K562 (cell line): Measurements from ENCODE around the gene PGAP3. TPM values are rescaled to one million over a fixed set of nuclear protein-coding genes. Genes with fewer than 3 reads are reported as not detected.

ENCODE experiments used
- CCAR2 ChIP-seq: fragments of 200-400 bp; formaldehyde crosslinking; IDR thresholded peaks from 2 replicates; pipeline ENCODE4 v1.6.1; 2017; ENCODE audit warnings: mild to moderate bottlenecking, low read depth, low read length
- DMBX1 ChIP-seq: fragments of 250-450 bp; sonication (Bioruptor Pico); IDR thresholded peaks from 2 replicates; pipeline ENCODE4 v1.8.0; 2022; ENCODE audit warnings: inconsistent platforms, mild to moderate bottlenecking, moderate library complexity, borderline replicate concordance
- GABPA ChIP-seq: fragments of 200-800 bp; sonication (Bioruptor generic); conservative IDR thresholded peaks from 2 replicates; pipeline ENCODE4 v1.6.1; 2016; ENCODE audit warnings: low read depth, missing genetic modification characterization, missing compliant biosample characterization
- ILK ChIP-seq: fragments of 450-650 bp; IDR thresholded peaks from 2 replicates; pipeline ENCODE4 v1.6.1; 2016; ENCODE audit warnings: missing genetic modification characterization, low read depth, mild to moderate bottlenecking, missing compliant biosample characterization, moderate library complexity, borderline replicate concordance
- POLR2B ChIP-seq: fragments of 450-650 bp; IDR thresholded peaks from 2 replicates; pipeline ENCODE4 v1.6.1; 2018; ENCODE audit warnings: low read depth; ENCODE audit not compliant: partially characterized antibody
- ZNF174 ChIP-seq: fragments of 250-450 bp; sonication (Bioruptor Pico); IDR thresholded peaks from 2 replicates; pipeline ENCODE4 v1.4.0; 2020; ENCODE audit warnings: mild to moderate bottlenecking
- polyA plus RNA-seq, 8 experiments: library from polyadenylated mRNA; depleted of rRNA in 4 of 8; stranded (reverse) in 5 of 8; unstranded in 3 of 8; fragments of >200 nt; fragmentation: Nextera tagmentation in 2 of 8; fragmentation: Illumina TruSeq in 1 of 8; extraction: Ambion mirVana in 2 of 8; extraction: Trizol in 1 of 8; gene quantifications; 2 replicates each; pipeline versions ENCODE4 v1.2.1 to v1.2.3, GENCODE V29; 2011 to 2014; ENCODE audit warnings: inconsistent platforms in 1 of 8, missing spikeins in 1 of 8
- total RNA-seq, 7 experiments: library from RNA; depleted of rRNA in 6 of 7; stranded (reverse); fragments of >200 nt in 6 of 7; fragmentation: Illumina TruSeq in 2 of 7; extraction: Trizol in 2 of 7; gene quantifications; 2 replicates each; pipeline versions ENCODE4 v1.2.1 to v1.2.3, GENCODE V29; 2011 to 2021; ENCODE audit warnings: low replicate concordance in 1 of 7
- TF ChIP-seq, protein P1 (sequence below): fragments of 450-650 bp; IDR thresholded peaks from 2 replicates; pipeline ENCODE4 v1.6.1; 2016; ENCODE audit warnings: low read depth
- TF ChIP-seq, protein P2 (sequence below), 2 experiments: fragments of 450-650 bp in 1 of 2; sonication (generic) in 1 of 2; formaldehyde crosslinking in 1 of 2; IDR thresholded peaks in 1 of 2; conservative IDR thresholded peaks in 1 of 2; 2 replicates each; pipeline versions ENCODE4 v1.6.1 to v1.8.1; 2016 to 2023; ENCODE audit warnings: mild to moderate bottlenecking in 2 of 2, moderate library complexity in 2 of 2, inconsistent platforms in 1 of 2, missing genetic modification reagents in 1 of 2
- TF ChIP-seq, protein P3 (sequence below), 2 experiments: IDR thresholded peaks in 1 of 2; conservative IDR thresholded peaks in 1 of 2; 2 replicates each; pipeline ENCODE4 v1.6.1; 2016; ENCODE audit warnings: low read depth in 2 of 2, mild to moderate bottlenecking in 1 of 2, missing compliant biosample characterization in 1 of 2, missing genetic modification characterization in 1 of 2, moderate library complexity in 1 of 2

Gene PGAP3
- total and polyA plus RNA-seq, 9 of the 15 experiments (the other 6 are each of a cell fraction or from before 2014, with no cell fraction given) = 0.38 to 9.4 (median 4.5) TPM

DNA sequence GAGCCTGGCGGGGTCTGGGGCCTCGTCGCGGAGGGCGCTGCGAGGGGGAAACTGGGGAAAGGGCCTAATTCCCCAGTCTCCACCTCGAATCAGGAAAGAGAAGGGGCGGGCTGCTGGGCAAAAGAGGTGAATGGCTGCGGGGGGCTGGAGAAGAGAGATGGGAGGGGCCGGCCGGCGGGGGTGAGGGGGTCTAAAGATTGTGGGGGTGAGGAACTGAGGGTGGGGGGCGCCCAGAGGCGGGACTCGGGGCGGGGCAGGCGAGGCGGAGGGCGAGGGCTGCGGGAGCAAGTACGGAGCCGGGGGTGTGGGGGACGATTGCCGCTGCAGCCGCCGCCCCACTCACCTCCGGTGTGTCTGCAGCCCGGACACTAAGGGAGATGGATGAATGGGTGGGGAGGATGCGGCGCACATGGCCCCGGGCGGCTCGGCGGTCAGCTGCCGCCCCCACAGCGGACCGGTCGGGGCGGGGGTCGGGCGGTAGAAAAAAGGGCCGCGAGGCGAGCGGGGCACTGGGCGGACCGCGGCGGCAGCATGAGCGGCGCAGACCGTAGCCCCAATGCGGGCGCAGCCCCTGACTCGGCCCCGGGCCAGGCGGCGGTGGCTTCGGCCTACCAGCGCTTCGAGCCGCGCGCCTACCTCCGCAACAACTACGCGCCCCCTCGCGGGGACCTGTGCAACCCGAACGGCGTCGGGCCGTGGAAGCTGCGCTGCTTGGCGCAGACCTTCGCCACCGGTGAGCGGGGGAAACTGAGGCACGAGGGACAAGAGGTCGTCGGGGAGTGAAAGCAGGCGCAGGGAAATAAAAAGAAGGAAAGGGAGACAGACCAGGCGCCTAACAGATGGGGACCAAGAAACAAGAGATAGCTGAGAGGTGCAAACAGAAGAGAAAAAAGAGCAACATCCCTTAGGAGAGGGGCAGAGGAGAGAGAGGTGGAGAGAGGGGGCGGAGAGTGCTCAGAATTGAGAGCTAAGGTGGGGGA is 19.6 kb downstream of the PGAP3 start, which contains the start of gene PNMT (continued):
- TF ChIP-seq, protein P1, sequence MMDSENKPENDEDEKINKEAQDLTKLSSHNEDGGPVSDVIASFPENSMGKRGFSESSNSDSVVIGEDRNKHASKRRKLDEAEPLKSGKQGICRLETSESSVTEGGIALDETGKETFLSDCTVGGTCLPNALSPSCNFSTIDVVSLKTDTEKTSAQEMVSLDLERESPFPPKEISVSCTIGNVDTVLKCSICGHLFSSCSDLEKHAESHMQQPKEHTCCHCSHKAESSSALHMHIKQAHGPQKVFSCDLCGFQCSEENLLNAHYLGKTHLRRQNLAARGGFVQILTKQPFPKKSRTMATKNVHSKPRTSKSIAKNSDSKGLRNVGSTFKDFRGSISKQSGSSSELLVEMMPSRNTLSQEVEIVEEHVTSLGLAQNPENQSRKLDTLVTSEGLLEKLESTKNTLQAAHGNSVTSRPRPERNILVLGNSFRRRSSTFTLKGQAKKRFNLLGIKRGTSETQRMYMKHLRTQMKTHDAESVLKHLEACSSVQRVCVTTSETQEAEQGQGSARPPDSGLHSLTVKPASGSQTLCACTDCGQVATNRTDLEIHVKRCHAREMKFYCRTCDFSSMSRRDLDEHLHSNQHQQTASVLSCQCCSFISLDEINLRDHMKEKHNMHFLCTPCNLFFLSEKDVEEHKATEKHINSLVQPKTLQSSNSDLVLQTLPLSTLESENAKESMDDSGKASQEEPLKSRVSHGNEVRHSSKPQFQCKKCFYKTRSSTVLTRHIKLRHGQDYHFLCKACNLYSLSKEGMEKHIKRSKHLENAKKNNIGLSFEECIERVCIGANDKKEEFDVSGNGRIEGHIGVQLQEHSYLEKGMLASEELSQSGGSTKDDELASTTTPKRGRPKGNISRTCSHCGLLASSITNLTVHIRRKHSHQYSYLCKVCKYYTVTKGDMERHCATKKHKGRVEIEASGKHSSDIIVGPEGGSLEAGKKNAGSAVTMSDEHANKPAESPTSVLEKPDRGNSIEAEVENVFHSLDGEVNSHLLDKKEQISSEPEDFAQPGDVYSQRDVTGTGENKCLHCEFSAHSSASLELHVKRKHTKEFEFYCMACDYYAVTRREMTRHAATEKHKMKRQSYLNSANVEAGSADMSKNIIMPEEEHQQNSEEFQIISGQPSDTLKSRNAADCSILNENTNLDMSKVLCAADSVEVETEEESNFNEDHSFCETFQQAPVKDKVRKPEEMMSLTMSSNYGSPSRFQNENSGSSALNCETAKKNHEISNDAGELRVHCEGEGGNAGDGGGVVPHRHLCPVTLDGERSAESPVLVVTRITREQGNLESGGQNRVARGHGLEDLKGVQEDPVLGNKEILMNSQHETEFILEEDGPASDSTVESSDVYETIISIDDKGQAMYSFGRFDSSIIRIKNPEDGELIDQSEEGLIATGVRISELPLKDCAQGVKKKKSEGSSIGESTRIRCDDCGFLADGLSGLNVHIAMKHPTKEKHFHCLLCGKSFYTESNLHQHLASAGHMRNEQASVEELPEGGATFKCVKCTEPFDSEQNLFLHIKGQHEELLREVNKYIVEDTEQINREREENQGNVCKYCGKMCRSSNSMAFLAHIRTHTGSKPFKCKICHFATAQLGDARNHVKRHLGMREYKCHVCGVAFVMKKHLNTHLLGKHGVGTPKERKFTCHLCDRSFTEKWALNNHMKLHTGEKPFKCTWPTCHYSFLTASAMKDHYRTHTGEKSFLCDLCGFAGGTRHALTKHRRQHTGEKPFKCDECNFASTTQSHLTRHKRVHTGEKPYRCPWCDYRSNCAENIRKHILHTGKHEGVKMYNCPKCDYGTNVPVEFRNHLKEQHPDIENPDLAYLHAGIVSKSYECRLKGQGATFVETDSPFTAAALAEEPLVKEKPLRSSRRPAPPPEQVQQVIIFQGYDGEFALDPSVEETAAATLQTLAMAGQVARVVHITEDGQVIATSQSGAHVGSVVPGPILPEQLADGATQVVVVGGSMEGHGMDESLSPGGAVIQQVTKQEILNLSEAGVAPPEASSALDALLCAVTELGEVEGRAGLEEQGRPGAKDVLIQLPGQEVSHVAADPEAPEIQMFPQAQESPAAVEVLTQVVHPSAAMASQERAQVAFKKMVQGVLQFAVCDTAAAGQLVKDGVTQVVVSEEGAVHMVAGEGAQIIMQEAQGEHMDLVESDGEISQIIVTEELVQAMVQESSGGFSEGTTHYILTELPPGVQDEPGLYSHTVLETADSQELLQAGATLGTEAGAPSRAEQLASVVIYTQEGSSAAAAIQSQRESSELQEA = no peak
- no peak for TF ChIP-seq POLR2B
- TF ChIP-seq GABPA (tag) = 0 out of 2 replicates have a peak, but pooled peaks have one; percentile 6
- TF ChIP-seq, protein P2, sequence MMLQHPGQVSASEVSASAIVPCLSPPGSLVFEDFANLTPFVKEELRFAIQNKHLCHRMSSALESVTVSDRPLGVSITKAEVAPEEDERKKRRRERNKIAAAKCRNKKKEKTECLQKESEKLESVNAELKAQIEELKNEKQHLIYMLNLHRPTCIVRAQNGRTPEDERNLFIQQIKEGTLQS (IDR thresholded peaks at IDR 0.05) = no peak
- TF ChIP-seq, protein P2 (CRISPR knock-in tag; conservative IDR thresholded peaks at IDR 0.05) = no peak
- TF ChIP-seq ZNF174 (CRISPR knock-in tag) = no peak
- TF ChIP-seq ILK (tag) = no peak
- TF ChIP-seq DMBX1 = 0 out of 2 replicates have a peak, but pooled peaks have one; percentile 41
- no peak for TF ChIP-seq CCAR2
- TF ChIP-seq, protein P3, sequence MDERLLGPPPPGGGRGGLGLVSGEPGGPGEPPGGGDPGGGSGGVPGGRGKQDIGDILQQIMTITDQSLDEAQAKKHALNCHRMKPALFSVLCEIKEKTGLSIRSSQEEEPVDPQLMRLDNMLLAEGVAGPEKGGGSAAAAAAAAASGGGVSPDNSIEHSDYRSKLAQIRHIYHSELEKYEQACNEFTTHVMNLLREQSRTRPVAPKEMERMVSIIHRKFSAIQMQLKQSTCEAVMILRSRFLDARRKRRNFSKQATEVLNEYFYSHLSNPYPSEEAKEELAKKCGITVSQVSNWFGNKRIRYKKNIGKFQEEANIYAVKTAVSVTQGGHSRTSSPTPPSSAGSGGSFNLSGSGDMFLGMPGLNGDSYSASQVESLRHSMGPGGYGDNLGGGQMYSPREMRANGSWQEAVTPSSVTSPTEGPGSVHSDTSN (CRISPR knock-in tag; IDR thresholded peaks at IDR 0.05; ENCODE audit: low read depth) = no peak
- TF ChIP-seq, protein P3 (tag; conservative IDR thresholded peaks at IDR 0.05; ENCODE audit: low read depth) = no peak
